K562 (cell line): ENCODE data around the gene NQO2. TPM values are rescaled to one million over a fixed set of nuclear protein-coding genes. Genes with fewer than 3 reads are reported as not detected.

Experiments used
- AFF1 ChIP-seq, 2 experiments: fragments of 450-650 bp; IDR thresholded peaks; 2 replicates each; pipeline ENCODE4 v1.6.1; 2018; ENCODE audit warnings: mild to moderate bottlenecking in 2 of 2, low read depth in 1 of 2; ENCODE audit not compliant: partially characterized antibody in 2 of 2
- CTCF ChIP-seq, 3 experiments: IDR thresholded peaks in 2 of 3; conservative IDR thresholded peaks in 1 of 3; 2 replicates each; pipeline ENCODE4 v1.5.1; 2011 to 2012; ENCODE audit warnings: low read length in 3 of 3, mild to moderate bottlenecking in 3 of 3, control low read depth in 2 of 3, improper control_type of control experiment in 1 of 3, inconsistent platforms in 1 of 3, low read depth in 1 of 3, mixed read lengths in 1 of 3, moderate library complexity in 1 of 3; ENCODE audit not compliant: insufficient read depth in 2 of 3
- FOXP1 ChIP-seq: sonication (generic); formaldehyde crosslinking; IDR thresholded peaks from 2 replicates; pipeline ENCODE4 v1.8.0; 2022; ENCODE audit warnings: mild to moderate bottlenecking, missing genetic modification reagents
- HBP1 ChIP-seq: fragments of 450-650 bp; formaldehyde crosslinking; IDR thresholded peaks from 2 replicates; pipeline ENCODE4 v1.4.0; 2022; ENCODE audit warnings: missing genetic modification characterization
- HDAC2 ChIP-seq: fragments of 450-650 bp; IDR thresholded peaks from 2 replicates; pipeline ENCODE4 v1.6.1; 2016; ENCODE audit warnings: mild to moderate bottlenecking
- NR1H2 ChIP-seq: sonication (generic); formaldehyde crosslinking; IDR thresholded peaks from 2 replicates; pipeline ENCODE4 v1.4.0; 2020; ENCODE audit warnings: mild to moderate bottlenecking, missing genetic modification reagents
- NR2C2 ChIP-seq, 2 experiments: fragments of 200-800 bp in 1 of 2; sonication (Bioruptor generic) in 1 of 2; sonication (generic) in 1 of 2; formaldehyde crosslinking in 1 of 2; IDR thresholded peaks; 2 replicates each; pipeline versions ENCODE4 v1.6.1 to v1.8.0; 2016 to 2022; ENCODE audit warnings: mild to moderate bottlenecking in 1 of 2, missing compliant biosample characterization in 1 of 2, missing genetic modification characterization in 1 of 2, missing genetic modification reagents in 1 of 2
- PRDM10 ChIP-seq: fragments of 450-650 bp; IDR thresholded peaks from 2 replicates; pipeline ENCODE4 v1.6.1; 2018; ENCODE audit not compliant: partially characterized antibody
- RAD51 ChIP-seq: fragments of 450-650 bp; IDR thresholded peaks from 2 replicates; pipeline ENCODE4 v1.7.1; 2016; ENCODE audit warnings: low read depth, mild to moderate bottlenecking, borderline replicate concordance
- SMARCA4 ChIP-seq: fragments of 450-650 bp; IDR thresholded peaks from 2 replicates; pipeline ENCODE4 v1.6.1; 2016
- ZBTB17 ChIP-seq: fragments of 450-650 bp; formaldehyde crosslinking; IDR thresholded peaks from 2 replicates; pipeline ENCODE4 v1.4.0; 2020; ENCODE audit warnings: mild to moderate bottlenecking
- ZNF512 ChIP-seq: IDR thresholded peaks from 2 replicates; pipeline ENCODE4 v1.6.1; 2016; ENCODE audit warnings: missing genetic modification characterization, missing compliant biosample characterization
- polyA plus RNA-seq, 8 experiments: library from polyadenylated mRNA; depleted of rRNA in 4 of 8; stranded (reverse) in 5 of 8; unstranded in 3 of 8; fragments of >200 nt; fragmentation: Nextera tagmentation in 2 of 8; fragmentation: Illumina TruSeq in 1 of 8; extraction: Ambion mirVana in 2 of 8; extraction: Trizol in 1 of 8; gene quantifications; 2 replicates each; pipeline versions ENCODE4 v1.2.1 to v1.2.3, GENCODE V29; 2011 to 2014; ENCODE audit warnings: inconsistent platforms in 1 of 8, missing spikeins in 1 of 8
- total RNA-seq, 7 experiments: library from RNA; depleted of rRNA in 6 of 7; stranded (reverse); fragments of >200 nt in 6 of 7; fragmentation: Illumina TruSeq in 2 of 7; extraction: Trizol in 2 of 7; gene quantifications; 2 replicates each; pipeline versions ENCODE4 v1.2.1 to v1.2.3, GENCODE V29; 2011 to 2021; ENCODE audit warnings: low replicate concordance in 1 of 7

Gene NQO2
- total and polyA plus RNA-seq, 9 of the 15 experiments (the other 6 are each of a cell fraction or from before 2014, with no cell fraction given), result 54.6 to 214 (median 116) TPM

GRCh38 chr6:3053231-3053508 is 53.5 kb downstream of the NQO2 start (continued):
- no peak for TF ChIP-seq ZNF512
- TF ChIP-seq NR1H2 (CRISPR knock-in tag), result no peak
- TF ChIP-seq RAD51, result 0 out of 2 replicates have a peak, but pooled peaks have one; percentile 19
- TF ChIP-seq HBP1 (CRISPR knock-in tag), result no peak
- 0 out of 2 replicates have a peak, but pooled peaks have one; percentile 1 for TF ChIP-seq ZBTB17 (CRISPR knock-in tag)
- no peak for TF ChIP-seq PRDM10
- peak; percentile 53 for TF ChIP-seq SMARCA4
- 0 out of 6 replicates have a peak, but pooled peaks of 1 of the 3 experiments have one; percentile 0 for TF ChIP-seq CTCF (IDR thresholded peaks at IDR 0.05 in 2 of 3, conservative IDR thresholded peaks at IDR 0.05 in 1 of 3; ENCODE audit: insufficient read depth in 2 of 3, low read depth in 1 of 3, low read length in 3 of 3)
- TF ChIP-seq NR2C2 (CRISPR knock-in tag; IDR thresholded peaks at IDR 0.05), result no peak
- peak; percentile 69 for TF ChIP-seq NR2C2 (tag; IDR thresholded peaks at IDR 0.05)
- peak in 1 of 2 experiments; percentile 32 for TF ChIP-seq AFF1 (IDR thresholded peaks at IDR 0.05; ENCODE audit: low read depth in 1 of 2, partially characterized antibody in 2 of 2)
- TF ChIP-seq HDAC2, result 0 out of 2 replicates have a peak, but pooled peaks have one; percentile 12
- TF ChIP-seq FOXP1 (CRISPR knock-in tag), result no peak
